Midbrain (tissue), 1 donor: Measurements from ENCODE around the gene MID1.
"Not testable (repeated sequence)": the region's sequence is repeated elsewhere in the genome, so short reads cannot be mapped to it uniquely, and the experiment has no call there.

Experiments
- DNase-seq: peaks from one replicate; lab custom pipeline; 2025; lab: John Stamatoyannopoulos, UW

The MID1 gene

DNA sequence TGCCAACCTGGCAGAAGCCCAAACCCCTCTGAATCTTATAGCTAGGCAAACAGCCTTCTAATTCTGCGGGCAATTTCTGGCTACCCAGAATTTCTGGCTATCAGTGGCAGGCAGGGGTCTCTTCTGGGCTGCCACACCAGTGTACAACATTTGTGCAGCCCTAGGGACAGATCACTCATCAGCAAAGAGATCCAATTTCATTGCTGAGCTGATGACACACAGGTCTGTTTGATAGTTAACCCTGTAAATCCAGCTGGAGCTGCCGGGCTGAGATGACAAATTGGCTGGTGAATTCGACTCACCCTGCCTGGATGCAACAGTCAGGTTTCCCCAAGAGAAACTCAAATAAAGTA is 2.4 kb downstream of the MID1 start:
- DNase-seq: no peak

DNA sequence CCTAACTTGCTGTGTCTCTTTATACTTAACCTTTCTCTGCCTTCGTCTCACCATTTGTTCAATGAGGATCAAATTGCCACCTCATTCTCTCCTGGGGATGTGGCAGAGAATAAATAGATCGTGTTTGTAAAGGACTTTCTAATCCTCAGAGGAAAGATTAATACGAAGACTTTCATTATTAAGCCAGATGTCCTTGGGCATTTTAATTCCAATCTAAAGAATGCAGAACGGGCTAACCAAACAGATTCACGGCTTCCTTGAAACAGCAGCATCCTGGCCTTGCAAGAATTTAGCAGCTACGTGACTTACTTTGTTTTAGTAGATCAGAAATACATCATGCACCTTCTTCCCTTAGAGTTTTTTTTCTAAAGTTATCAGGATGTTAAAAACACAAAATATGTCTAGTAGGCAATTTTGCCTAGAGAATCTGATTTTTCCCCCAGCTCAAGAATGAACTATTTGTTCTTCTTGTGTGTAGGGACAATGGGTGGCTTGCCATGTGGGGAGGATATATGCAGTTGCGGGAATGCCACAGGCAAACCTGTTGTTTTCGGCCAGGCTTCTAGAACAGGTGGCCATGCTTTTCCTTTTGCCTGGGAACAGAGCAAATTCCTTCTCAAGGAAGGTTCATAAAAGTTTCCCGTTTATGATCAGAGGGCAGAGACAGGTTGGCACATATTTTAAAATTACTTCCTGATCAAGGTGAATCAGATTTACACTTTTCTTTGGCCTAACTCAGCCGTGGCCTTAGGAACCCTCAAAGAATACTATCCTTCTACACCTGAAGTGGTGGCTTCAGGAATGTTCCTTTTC is 3.0 kb downstream of the MID1 start:
- no peak for DNase-seq

GRCh38 chrX:10615931-10616774 is 4.2 kb downstream of the MID1 start:
- peak; percentile 60 for DNase-seq

GRCh38 chrX:10612215-10612614 is 8.2 kb downstream of the MID1 start:
- no peak for DNase-seq

DNA sequence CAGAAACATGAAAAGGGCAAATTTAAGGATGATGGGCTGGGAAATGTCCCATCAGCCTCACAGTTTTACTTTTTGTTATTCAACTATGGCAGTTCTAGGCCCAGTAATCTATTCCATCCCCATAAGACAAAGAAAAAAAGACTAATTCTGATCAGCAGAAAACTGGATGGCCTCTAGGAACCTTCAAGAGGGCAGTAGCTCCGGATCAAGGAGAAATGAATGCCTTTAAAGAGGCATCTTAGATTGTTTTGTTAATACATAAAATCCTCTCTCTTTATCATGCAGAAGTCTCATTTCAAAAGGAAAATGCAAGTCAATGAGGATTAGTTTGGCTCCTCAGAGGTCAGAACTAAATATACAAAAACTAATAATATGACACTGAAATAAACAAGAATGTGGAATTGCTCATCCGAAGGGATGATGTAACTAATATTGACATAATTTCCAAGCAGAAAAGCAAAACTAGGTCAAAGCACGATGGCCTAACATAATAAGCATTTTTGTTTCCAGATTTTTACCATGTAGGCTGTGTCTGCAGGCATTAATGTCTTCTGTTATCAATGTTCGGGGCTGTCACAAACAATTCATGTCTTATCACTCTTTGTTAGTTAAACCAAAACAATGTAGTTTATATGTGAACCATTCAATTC is 8.8 kb downstream of the MID1 start:
- no peak for DNase-seq

GRCh38 chrX:10608099-10608498 is 12.3 kb downstream of the MID1 start:
- no peak for DNase-seq

DNA sequence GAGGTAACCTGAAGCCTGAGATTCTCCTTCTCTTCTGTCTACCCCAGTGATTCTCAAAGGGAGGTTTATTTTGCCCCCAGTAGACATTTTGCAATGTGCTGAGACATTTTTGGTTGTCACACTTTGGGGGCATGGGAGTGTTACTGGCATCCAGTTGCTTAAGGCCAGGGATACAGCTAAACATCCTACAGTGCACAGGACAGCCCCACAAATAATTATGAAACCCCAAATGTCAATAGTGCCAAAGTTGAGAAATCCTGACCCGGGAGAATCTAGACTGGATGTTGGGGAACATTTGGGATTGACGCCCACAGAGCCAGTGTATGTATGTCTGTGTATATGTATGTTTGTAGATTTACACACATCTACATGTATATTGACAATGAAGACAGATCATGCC is 13.2 kb downstream of the MID1 start:
- DNase-seq: no peak

- DNase-seq: no peak
Measured at GRCh38 chrX:10603612-10604011, 16.8 kb downstream of the MID1 start.

- no peak for DNase-seq
Measured at GRCh38 chrX:10602646-10603045, 17.7 kb downstream of the MID1 start.

DNA sequence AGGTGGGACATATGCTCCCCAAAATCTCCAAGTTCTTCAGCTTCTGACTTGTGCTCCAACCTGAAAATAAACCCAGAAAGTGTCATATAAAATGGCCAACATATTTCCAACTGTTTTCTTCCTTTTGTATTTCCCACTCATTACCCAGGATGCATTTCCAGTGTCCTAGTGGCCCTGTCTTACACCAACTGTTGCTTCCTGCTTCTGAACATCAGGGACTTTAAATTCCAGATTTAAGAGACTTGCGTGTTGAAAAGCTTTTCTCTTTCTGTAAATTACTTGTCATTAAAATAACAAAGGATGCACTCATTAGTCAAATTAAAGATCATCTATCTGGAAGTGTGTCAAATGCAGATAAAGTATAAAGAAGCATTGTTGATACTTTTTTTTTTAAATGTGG is 19.9 kb downstream of the MID1 start:
- no peak for DNase-seq

DNA sequence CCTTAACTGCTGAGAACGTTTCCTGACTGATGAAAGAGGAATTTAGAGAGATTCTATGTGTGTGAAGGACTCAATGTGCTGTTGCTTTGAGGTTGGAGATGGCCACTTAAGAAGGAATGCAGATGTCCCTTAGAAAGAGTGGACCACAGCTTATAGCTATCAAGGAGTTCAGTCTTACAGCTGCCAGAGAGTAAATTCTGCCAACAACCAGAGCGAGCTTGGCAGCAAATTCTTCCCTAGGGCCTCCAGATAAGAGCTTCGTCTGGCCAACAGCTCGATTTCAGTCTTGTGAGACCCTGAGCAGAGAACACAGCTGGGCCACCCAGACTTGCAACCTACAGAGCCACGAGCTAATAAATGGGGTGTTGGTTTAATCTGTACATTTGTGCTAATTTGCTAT is 21.8 kb downstream of the MID1 start:
- DNase-seq: no peak

DNA sequence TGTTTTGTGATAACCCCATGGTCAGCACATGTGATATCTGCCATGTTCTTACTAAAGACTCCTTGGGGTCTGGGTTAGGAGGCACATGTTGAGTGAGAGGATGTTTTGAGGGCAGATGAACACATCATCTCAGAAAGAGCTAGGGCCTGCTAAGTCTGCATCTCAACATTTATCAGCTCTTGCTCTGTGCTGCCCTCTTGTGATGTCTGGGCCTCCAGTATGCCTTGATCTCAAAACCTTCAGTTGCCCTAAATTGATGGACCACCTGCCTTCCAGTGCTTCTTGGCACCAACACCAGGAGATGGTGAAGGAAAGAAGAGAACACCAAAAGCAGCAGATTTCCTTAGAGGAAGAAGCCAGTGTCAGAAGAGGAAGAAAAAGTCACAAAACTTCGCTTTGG is 22.5 kb downstream of the MID1 start:
- DNase-seq: peak; percentile 29

DNA sequence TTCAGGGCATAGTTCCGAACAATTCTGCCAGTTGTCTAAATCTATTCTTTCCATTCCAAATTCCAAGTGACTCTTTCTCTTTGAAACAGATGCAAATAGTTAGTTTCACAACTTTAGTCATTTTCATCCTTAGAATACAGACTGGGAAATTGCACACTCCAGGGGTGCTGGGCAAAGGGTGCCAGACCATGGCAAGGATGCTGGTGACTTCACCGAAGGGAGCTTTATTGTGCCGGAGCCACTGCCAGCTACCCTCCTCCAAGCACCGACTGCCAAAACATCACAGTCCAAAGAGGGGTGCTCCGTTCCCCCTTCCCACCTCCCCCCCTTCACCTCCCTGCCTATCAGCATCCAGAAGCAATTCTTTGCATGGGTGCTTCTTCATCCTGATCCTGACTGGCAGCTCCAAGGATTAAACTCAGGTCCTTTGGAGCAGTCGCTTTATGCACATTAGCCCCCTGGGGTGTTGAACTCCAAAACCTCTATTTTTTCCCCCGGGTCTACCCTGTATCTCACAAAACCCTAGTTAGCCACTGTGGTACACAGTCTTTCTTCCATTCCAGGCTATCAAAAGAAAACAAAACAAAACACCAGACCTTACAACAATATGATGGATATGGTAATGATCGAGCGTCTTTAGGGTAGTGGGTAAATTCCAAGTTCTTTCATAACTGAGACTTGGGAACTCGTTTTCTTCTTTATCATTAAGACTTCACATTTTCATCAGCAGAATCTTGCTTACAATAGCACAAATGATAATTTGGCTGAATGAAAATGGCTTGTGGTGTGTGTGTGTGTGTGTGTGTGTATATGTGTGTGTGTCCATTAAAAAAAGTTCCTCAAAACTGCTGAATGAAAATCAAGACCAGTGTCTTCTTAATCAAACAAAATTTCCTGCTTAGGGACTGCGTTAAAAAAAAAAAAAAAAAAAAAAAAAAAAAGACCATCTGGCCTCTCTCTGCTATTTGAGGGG is 28.7 kb downstream of the MID1 start:
- DNase-seq: no peak

- not testable (repeated sequence) for DNase-seq
Measured at GRCh38 chrX:10589787-10590186, 30.6 kb downstream of the MID1 start.

- DNase-seq: no peak
Measured at GRCh38 chrX:10589098-10589497, 31.3 kb downstream of the MID1 start.

DNA sequence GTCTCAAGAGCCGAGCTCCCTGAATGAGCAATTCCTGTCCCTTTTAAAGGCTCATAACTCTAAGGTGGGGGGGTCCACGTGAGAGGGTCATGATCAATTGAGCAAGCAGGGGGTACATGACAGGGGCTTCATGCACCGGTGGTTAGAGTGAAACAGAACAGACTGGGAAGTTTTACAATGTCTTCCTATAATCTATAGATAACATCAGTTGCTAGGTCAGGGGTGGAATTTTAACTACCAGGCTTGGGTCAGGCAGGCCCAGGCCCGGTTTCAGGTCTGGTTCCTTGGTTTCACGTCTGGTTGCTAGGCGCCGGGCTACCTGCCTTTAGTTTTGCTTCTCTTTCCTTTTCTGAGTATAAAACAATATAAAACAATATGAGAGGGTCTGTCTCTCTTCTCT is 35.5 kb downstream of the MID1 start:
- not testable (repeated sequence) for DNase-seq

GRCh38 chrX:10582945-10583344 is 37.4 kb downstream of the MID1 start:
- no peak for DNase-seq

- no peak for DNase-seq
Measured at GRCh38 chrX:10582215-10582733, 38.1 kb downstream of the MID1 start.

DNA sequence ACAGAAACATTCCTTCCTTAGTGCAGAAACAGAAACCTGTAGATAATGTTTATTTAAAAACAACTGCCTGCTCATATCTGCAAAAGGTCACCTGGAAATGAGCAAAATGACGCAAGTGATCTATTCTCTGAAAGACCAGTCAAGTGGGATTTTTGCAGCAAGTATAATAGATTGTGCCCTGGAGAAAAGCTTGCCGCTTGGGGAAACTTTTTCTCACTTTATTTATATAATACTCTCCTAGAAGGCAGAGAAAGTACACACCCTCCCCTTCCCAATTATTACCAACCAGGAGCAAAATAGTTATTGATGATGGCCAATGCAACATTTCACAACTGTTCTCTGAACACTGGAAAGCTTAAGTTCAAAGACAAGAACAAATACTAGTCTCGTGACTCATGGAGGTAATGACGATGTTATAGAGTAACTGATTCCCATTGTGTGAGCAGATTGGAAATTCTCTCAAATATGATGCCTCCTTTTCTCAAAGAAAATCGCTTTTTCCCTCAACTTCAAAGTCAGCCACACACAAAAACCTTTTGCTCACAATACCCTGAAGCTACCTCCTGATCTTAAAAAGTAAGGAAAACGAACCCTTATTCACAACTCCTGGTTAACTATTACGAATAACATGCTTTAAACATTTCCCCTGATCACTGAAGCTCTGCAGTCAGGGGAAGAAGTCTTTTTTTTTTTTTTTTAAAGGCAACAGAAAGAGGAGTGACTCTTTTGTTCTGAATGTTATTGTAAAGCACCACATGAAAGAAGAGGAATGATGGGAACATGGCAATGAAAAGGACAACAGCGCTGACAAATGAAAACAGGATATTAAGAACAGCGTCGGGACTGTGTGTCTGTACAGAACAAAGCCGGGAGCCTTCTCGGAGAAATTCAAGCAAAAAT is 41.0 kb downstream of the MID1 start:
- no peak for DNase-seq

DNA sequence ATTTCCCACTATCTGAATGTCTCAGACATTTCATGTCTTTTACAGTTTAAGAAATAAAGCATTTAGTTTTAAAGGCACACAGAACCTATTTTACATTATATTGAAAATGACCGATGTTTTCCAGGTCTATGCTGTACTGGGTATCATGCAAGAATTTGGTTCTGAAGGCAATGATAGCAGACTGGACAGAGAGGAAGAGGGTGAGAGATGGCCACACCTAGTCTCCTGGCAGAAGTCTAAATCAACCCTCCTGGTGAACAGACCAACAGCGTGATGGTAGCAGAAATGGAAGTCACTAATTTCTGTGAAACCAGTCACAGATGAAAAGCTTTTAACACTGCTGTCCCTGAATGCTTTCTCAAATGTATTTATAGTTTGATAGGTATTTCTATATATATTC is 41.9 kb downstream of the MID1 start:
- DNase-seq: no peak
